ENCODE measurements around the gene JADE3.

The JADE3 gene

GRCh38 chrX:46929439-46930261 is 17.4 kb downstream of the JADE3 start:
- no peak overlapping the region for H3K4me3 ChIP-seq (replicated peaks; ENCODE audit: low read depth, low read length)
- no peak for DNase-seq (ENCODE audit: extremely low read depth, insufficient read length)
- peak; percentile 1 for TF ChIP-seq CTCF (IDR thresholded peaks at IDR 0.05; ENCODE audit: insufficient read depth, low read length, poor library complexity, severe bottlenecking)

GRCh38 chrX:46935295-46935694 is 23.1 kb downstream of the JADE3 start:
- TF ChIP-seq CTCF (IDR thresholded peaks at IDR 0.05; ENCODE audit: insufficient read depth, low read length, poor library complexity, severe bottlenecking): no peak
- no peak overlapping the region for H3K4me3 ChIP-seq (replicated peaks; ENCODE audit: low read depth, low read length)
- H3K27me3 ChIP-seq (replicated peaks; ENCODE audit: control insufficient read depth, insufficient read depth, low read length): no peaks in the 10 kb centered on the region
- no peak for DNase-seq (ENCODE audit: extremely low read depth, insufficient read length)
- no peaks in the 10 kb centered on the region for H3K36me3 ChIP-seq (ENCODE audit: control insufficient read depth, insufficient read depth, low read length)

More at GRCh38 chrX:46929439-46930261, 17.4 kb downstream of the JADE3 start:
- no peaks in the 10 kb centered on the region; the same call in 1 of the 2 replicates for H3K36me3 ChIP-seq (ENCODE audit: control insufficient read depth, insufficient read depth, low read length)
- H3K27me3 ChIP-seq (replicated peaks; ENCODE audit: control insufficient read depth, insufficient read depth, low read length): no peaks in the 10 kb centered on the region

GRCh38 chrX:46938589-46938988 is 26.4 kb downstream of the JADE3 start:
- no peak for TF ChIP-seq CTCF (IDR thresholded peaks at IDR 0.05; ENCODE audit: insufficient read depth, low read length, poor library complexity, severe bottlenecking)
- no peaks in the 10 kb centered on the region for H3K36me3 ChIP-seq (ENCODE audit: control insufficient read depth, insufficient read depth, low read length)
- no peak overlapping the region for H3K4me3 ChIP-seq (replicated peaks; ENCODE audit: low read depth, low read length)
- no peak for DNase-seq (ENCODE audit: extremely low read depth, insufficient read length)
- no peaks in the 10 kb centered on the region for H3K27me3 ChIP-seq (replicated peaks; ENCODE audit: control insufficient read depth, insufficient read depth, low read length)

GRCh38 chrX:46941341-46941740 is 29.1 kb downstream of the JADE3 start:
- no peak for DNase-seq (ENCODE audit: extremely low read depth, insufficient read length)
- no peak for TF ChIP-seq CTCF (IDR thresholded peaks at IDR 0.05; ENCODE audit: insufficient read depth, low read length, poor library complexity, severe bottlenecking)
- no peaks in the 10 kb centered on the region for H3K27me3 ChIP-seq (replicated peaks; ENCODE audit: control insufficient read depth, insufficient read depth, low read length)
- H3K36me3 ChIP-seq (ENCODE audit: control insufficient read depth, insufficient read depth, low read length): no peaks in the 10 kb centered on the region
- no peak overlapping the region for H3K4me3 ChIP-seq (replicated peaks; ENCODE audit: low read depth, low read length)

GRCh38 chrX:46953137-46953527 is 40.9 kb downstream of the JADE3 start:
- H3K27me3 ChIP-seq (replicated peaks; ENCODE audit: control insufficient read depth, insufficient read depth, low read length): no peaks in the 10 kb centered on the region
- H3K4me3 ChIP-seq (replicated peaks; ENCODE audit: low read depth, low read length): no peak overlapping the region; the same call in 1 of the 2 replicates
- DNase-seq (ENCODE audit: extremely low read depth, insufficient read length): peak; percentile 39
- H3K36me3 ChIP-seq (ENCODE audit: control insufficient read depth, insufficient read depth, low read length): no peaks in the 10 kb centered on the region
- no peak for TF ChIP-seq CTCF (IDR thresholded peaks at IDR 0.05; ENCODE audit: insufficient read depth, low read length, poor library complexity, severe bottlenecking)

Measured in GM06990 (cell line).